ENCODE measurements around the gene SERPINB8. TPM values are rescaled to one million over a fixed set of nuclear protein-coding genes. Genes with fewer than 3 reads are reported as not detected.

Gene SERPINB8
- total and polyA plus RNA-seq, 4 donors = 5.7 to 29.6 (median 19.1) TPM

DNA sequence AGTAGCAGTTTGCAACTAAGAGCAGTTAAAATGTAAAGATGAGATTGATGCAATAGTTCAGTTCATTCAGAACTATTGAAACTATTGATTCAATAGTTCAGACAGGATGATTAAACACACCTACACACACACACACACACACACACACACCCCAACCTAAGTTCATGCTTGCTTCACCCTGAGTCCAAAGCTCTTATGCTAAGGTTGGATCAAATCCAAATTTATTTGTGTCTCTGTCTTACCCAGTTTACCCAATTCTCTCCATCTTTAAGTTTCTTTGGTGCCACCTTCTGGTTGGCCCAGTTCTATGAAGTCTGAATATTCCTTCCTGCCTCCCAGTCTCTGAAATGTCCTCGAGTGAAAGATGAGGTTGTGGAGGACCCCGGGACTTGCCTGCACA, 5.1 kb downstream of the SERPINB8 start:
- H3K4me3 ChIP-seq = no peak overlapping the region
- TF ChIP-seq, protein P1, sequence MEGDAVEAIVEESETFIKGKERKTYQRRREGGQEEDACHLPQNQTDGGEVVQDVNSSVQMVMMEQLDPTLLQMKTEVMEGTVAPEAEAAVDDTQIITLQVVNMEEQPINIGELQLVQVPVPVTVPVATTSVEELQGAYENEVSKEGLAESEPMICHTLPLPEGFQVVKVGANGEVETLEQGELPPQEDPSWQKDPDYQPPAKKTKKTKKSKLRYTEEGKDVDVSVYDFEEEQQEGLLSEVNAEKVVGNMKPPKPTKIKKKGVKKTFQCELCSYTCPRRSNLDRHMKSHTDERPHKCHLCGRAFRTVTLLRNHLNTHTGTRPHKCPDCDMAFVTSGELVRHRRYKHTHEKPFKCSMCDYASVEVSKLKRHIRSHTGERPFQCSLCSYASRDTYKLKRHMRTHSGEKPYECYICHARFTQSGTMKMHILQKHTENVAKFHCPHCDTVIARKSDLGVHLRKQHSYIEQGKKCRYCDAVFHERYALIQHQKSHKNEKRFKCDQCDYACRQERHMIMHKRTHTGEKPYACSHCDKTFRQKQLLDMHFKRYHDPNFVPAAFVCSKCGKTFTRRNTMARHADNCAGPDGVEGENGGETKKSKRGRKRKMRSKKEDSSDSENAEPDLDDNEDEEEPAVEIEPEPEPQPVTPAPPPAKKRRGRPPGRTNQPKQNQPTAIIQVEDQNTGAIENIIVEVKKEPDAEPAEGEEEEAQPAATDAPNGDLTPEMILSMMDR (IDR thresholded peaks at IDR 0.05; ENCODE audit: control extremely low read depth, extremely low read depth) = no peak
- H3K4me1 ChIP-seq (ENCODE audit: control insufficient read depth in 5 of 5, insufficient read depth in 5 of 5, low read length in 5 of 5) = peaks cover 0 to 5% (median 0%) of the 10 kb centered on the region in 5 donors
- no peak overlapping the region for H3K27ac ChIP-seq (ENCODE audit: low read depth in 1 of 2, low read length in 1 of 2)
- peaks cover 0 to under 1% (median 0%) of the 10 kb centered on the region in 4 donors for H3K36me3 ChIP-seq (ENCODE audit: control insufficient read depth in 4 of 4, insufficient read depth in 4 of 4, low read length in 4 of 4)
- 28 to 34% methylated on average over 2 of the region's 2 CpGs for WGBS, 2 donors
- no peaks in the 10 kb centered on the region for H3K27me3 ChIP-seq (ENCODE audit: control insufficient read depth in 3 of 3, insufficient read depth in 3 of 3, low read length in 2 of 3)
- no peaks in the 10 kb centered on the region for H3K9me3 ChIP-seq (ENCODE audit: control insufficient read depth in 4 of 4, insufficient read depth in 3 of 4, low read length in 3 of 4)
- DNase-seq = peak in 1 of 3 donors; percentile 10
- ATAC-seq (ENCODE audit: insufficient read depth, low FRiP score) = no peak
- no peak overlapping the region for H3K9ac ChIP-seq (ENCODE audit: insufficient read depth in 1 of 2, low read length in 2 of 2)

GRCh38 chr18:63975628-63976027, 5.7 kb downstream of the SERPINB8 start:
- H3K27ac ChIP-seq (ENCODE audit: low read depth in 1 of 2, low read length in 1 of 2) = no peak overlapping the region
- H3K4me3 ChIP-seq = no peak overlapping the region
- no peaks in the 10 kb centered on the region for H3K27me3 ChIP-seq (ENCODE audit: control insufficient read depth in 3 of 3, insufficient read depth in 3 of 3, low read length in 2 of 3)
- DNase-seq = no peak
- no peaks in the 10 kb centered on the region for H3K9me3 ChIP-seq (ENCODE audit: control insufficient read depth in 4 of 4, insufficient read depth in 3 of 4, low read length in 3 of 4)
- H3K9ac ChIP-seq (ENCODE audit: insufficient read depth in 1 of 2, low read length in 2 of 2) = no peak overlapping the region
- H3K4me1 ChIP-seq (ENCODE audit: control insufficient read depth in 5 of 5, insufficient read depth in 5 of 5, low read length in 5 of 5) = peaks cover 0 to 5% (median 0%) of the 10 kb centered on the region in 5 donors
- no peak for ATAC-seq (ENCODE audit: insufficient read depth, low FRiP score)
- TF ChIP-seq, protein P1 (IDR thresholded peaks at IDR 0.05; ENCODE audit: control extremely low read depth, extremely low read depth) = no peak
- H3K36me3 ChIP-seq (ENCODE audit: control insufficient read depth in 4 of 4, insufficient read depth in 4 of 4, low read length in 4 of 4) = peaks cover 0 to 4% (median under 1%) of the 10 kb centered on the region in 4 donors
- WGBS, 2 donors = 36 to 51% methylated on average over 3 of the region's 3 CpGs

- 94 to 95% methylated on average over 3 of the region's 3 CpGs for WGBS, 2 donors
- H3K9me3 ChIP-seq (ENCODE audit: control insufficient read depth in 4 of 4, insufficient read depth in 3 of 4, low read length in 3 of 4) = no peaks in the 10 kb centered on the region
- TF ChIP-seq, protein P1 (IDR thresholded peaks at IDR 0.05; ENCODE audit: control extremely low read depth, extremely low read depth) = no peak
- no peak overlapping the region for H3K4me3 ChIP-seq
- no peaks in the 10 kb centered on the region for H3K27me3 ChIP-seq (ENCODE audit: control insufficient read depth in 3 of 3, insufficient read depth in 3 of 3, low read length in 2 of 3)
- ATAC-seq (ENCODE audit: insufficient read depth, low FRiP score) = no peak
- no peak overlapping the region for H3K27ac ChIP-seq (ENCODE audit: low read depth in 1 of 2, low read length in 1 of 2)
- peaks cover 0 to 5% (median 0%) of the 10 kb centered on the region in 5 donors for H3K4me1 ChIP-seq (ENCODE audit: control insufficient read depth in 5 of 5, insufficient read depth in 5 of 5, low read length in 5 of 5)
- no peak for DNase-seq
- H3K9ac ChIP-seq (ENCODE audit: insufficient read depth in 1 of 2, low read length in 2 of 2) = no peak overlapping the region
- H3K36me3 ChIP-seq (ENCODE audit: control insufficient read depth in 4 of 4, insufficient read depth in 4 of 4, low read length in 4 of 4) = peaks cover 0 to 11% (median 4%) of the 10 kb centered on the region in 4 donors
These were observed 7.2 kb downstream of the SERPINB8 start for GRCh38 chr18:63977040-63977439.

DNA sequence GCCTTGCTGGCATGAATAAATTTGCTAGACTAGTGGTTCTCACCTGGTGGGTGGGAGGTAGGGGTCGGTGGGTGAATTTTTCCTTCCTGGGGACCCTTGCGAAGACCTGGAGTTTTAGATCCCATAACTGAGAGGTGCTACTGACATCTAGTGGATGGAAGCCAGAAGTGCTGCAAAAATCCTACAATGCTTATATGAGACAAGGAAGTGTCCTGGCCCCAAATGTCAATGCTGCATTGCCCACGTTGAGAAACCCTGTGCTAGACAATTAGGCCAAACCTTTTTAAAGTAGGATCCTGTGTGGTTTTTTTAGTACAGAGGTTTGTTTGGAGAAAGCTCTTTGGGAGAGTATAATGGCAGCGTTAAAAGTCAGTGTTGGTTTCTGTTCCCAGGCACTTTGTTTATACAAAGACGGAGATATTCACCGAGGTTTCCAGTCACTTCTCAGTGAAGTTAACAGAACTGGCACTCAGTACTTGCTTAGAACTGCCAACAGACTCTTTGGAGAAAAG, 9.6 kb downstream of the SERPINB8 start:
- ATAC-seq (ENCODE audit: insufficient read depth, low FRiP score) (peak; percentile 76), DNase-seq (peak; percentile 66 to 86 (median 84))
- 9 to 24% methylated on average over 6 of the region's 6 CpGs for WGBS, 2 donors
- TF ChIP-seq, protein P1 (IDR thresholded peaks at IDR 0.05; ENCODE audit: control extremely low read depth, extremely low read depth) = peak; percentile 71
- Histone ChIP-seq H3K4me3 (no peak overlapping the region), H3K9ac (ENCODE audit: insufficient read depth in 1 of 2, low read length in 2 of 2) (peak overlapping the region in 1 of 2 donors; percentile 55), H3K36me3 (ENCODE audit: control insufficient read depth in 4 of 4, insufficient read depth in 4 of 4, low read length in 4 of 4) (peaks cover 0 to 22% (median 11%) of the 10 kb centered on the region in 4 donors), H3K27ac (ENCODE audit: low read depth in 1 of 2, low read length in 1 of 2) (no peak overlapping the region), H3K4me1 (ENCODE audit: control insufficient read depth in 5 of 5, insufficient read depth in 5 of 5, low read length in 5 of 5) (peaks cover 0 to 5% (median 0%) of the 10 kb centered on the region in 5 donors), H3K9me3 (ENCODE audit: control insufficient read depth in 4 of 4, insufficient read depth in 3 of 4, low read length in 3 of 4) (no peaks in the 10 kb centered on the region), H3K27me3 (ENCODE audit: control insufficient read depth in 3 of 3, insufficient read depth in 3 of 3, low read length in 2 of 3) (no peaks in the 10 kb centered on the region)

All from lung (tissue), 12 donors.